Bronchial epithelial cell (primary cell): ENCODE results near the gene THEM5. TPM values are rescaled to one million over a fixed set of nuclear protein-coding genes. Genes with fewer than 3 reads are reported as not detected.
"Not testable (repeated sequence)": the region's sequence is repeated elsewhere in the genome, so short reads cannot be mapped to it uniquely, and the experiment has no call there.

Experiments used
- DNase-seq: peaks from one replicate; pipeline ENCODE4 v3.0.0-alpha.2; 2010; ENCODE audit warnings: low read depth
- FAIRE-seq: peaks from 2 replicates; lab custom pipeline; 2011; peaks lifted over from hg19 to GRCh38; lab: Jason Lieb, UNC
- H3K27me3 ChIP-seq: 2 replicates; pipeline ENCODE4 v1.5.1; 2011; ENCODE audit warnings: low read length; ENCODE audit not compliant: control insufficient read depth, insufficient read depth
- H3K36me3 ChIP-seq: 2 replicates; pipeline ENCODE4 v1.5.1; 2011; ENCODE audit warnings: low read length; ENCODE audit not compliant: control insufficient read depth, insufficient read depth
- H3K4me3 ChIP-seq: 2 replicates; pipeline ENCODE4 v1.5.1; 2011; ENCODE audit warnings: mild to moderate bottlenecking, low read depth, low read length, control low read depth
- total RNA-seq: library from RNA; depleted of rRNA; stranded (reverse); fragments of >200 nt; gene quantifications from 2 replicates; pipeline ENCODE4 v1.2.1, GENCODE V29; 2014
- TF ChIP-seq, protein P1 (sequence below): IDR thresholded peaks from 2 replicates; pipeline ENCODE4 v1.5.1; 2011; ENCODE audit warnings: mild to moderate bottlenecking, moderate library complexity, low read length, control low read depth, inconsistent platforms; ENCODE audit not compliant: insufficient read depth, severe bottlenecking

The THEM5 gene
- total RNA-seq, 1 donor from 2014 or later: not detected

DNA sequence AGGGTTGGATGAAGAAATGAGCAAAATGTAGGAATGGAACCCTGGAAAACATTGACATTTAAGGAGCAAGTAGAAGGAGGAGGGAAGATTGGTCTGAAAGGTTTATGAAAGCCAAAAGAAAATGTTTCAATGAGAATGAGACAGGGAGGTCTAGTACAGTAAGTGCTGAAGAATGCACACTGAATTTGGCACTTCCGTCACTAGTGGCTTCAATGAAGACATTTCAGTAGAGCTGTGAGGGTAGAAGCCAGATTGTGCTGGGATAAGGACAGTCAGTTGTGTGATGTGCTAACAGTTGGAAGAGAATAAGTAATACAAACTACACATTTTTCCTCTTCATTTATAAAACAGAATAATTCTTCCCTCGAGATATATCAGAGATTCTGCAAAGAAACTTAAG, 38.7 kb upstream of the THEM5 start:
- TF ChIP-seq, protein P1, sequence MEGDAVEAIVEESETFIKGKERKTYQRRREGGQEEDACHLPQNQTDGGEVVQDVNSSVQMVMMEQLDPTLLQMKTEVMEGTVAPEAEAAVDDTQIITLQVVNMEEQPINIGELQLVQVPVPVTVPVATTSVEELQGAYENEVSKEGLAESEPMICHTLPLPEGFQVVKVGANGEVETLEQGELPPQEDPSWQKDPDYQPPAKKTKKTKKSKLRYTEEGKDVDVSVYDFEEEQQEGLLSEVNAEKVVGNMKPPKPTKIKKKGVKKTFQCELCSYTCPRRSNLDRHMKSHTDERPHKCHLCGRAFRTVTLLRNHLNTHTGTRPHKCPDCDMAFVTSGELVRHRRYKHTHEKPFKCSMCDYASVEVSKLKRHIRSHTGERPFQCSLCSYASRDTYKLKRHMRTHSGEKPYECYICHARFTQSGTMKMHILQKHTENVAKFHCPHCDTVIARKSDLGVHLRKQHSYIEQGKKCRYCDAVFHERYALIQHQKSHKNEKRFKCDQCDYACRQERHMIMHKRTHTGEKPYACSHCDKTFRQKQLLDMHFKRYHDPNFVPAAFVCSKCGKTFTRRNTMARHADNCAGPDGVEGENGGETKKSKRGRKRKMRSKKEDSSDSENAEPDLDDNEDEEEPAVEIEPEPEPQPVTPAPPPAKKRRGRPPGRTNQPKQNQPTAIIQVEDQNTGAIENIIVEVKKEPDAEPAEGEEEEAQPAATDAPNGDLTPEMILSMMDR: no peak
- Histone ChIP-seq H3K4me3 (no peak overlapping the region), H3K36me3 (no peaks in the 10 kb centered on the region), H3K27me3 (no peaks in the 10 kb centered on the region)
- DNase-seq (no peak), FAIRE-seq (no peak)

DNA sequence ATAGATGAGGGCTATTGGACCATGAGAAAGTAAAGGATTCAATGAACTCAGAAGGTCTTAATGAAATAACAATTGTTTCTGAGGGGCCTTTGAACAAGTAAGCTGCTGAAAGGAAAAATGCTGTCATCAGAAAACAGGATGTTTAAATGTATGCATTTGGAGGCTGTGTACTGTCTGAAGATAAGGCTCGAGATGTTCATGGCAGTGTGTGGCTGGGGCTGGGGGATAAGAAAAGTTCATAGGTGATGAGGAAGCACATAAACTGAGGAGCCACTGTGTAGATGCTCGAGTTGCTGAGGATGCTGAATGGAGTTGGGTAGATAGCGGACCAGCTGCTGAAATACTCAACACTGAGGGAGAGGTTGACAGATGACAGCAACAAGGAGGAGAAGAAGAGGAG, 38.0 kb upstream of the THEM5 start:
- H3K27me3 ChIP-seq: no peaks in the 10 kb centered on the region
- TF ChIP-seq, protein P1: no peak
- no peaks in the 10 kb centered on the region for H3K36me3 ChIP-seq
- FAIRE-seq (no peak), DNase-seq (no peak)
- H3K4me3 ChIP-seq: no peak overlapping the region

DNA sequence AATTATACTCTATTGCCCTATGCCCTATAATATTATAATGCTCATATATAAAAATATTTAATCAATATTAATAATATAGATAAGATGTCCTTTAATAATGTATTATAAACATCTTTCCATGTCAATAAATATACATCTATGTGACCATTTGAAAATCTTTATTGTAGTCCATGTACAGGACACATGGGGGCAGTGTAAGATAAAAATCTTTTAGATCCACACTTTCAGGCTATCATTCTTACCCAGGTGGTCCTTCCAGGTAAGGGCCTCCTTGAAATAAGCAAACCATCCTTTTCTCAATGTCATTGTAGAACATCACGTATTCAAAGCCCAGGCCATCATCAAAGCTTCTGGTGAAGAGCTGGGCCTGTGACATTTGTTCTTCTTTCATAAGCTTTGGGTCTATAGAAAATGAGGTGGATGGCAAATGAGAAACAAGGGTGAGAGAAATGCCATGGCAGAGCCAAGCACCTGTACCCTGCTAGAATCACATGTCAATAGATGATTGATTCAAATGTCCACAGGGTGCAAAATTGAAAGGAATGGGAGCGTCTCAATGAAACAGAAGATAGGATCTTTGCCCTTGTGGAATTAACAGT, 35.6 kb upstream of the THEM5 start:
- Histone ChIP-seq H3K27me3 (no peaks in the 10 kb centered on the region), H3K36me3 (no peaks in the 10 kb centered on the region), H3K4me3 (no peak overlapping the region)
- TF ChIP-seq, protein P1: peak; percentile 24
- FAIRE-seq (no peak), DNase-seq (peak; percentile 42)

DNA sequence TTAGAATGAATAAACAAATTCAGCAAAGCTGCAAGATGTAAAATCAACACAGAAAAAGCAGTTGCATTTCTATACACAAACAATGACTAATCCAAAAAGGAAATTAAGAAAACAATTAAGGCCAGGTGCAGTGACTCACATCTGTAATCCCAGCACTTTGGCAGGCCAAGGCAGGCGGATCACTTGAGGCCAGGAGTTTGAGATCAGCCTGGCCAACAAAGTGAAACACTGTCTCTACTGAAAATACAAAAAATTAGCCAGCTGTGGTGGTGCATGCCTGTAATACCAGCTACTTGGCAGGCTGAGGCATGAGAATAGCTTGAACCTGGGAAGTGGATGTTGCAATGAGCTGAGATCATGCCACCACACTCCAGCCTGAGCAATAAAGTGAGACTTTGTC, 33.5 kb upstream of the THEM5 start:
- DNase-seq (peak; percentile 89), FAIRE-seq (no peak)
- TF ChIP-seq, protein P1: no peak
- H3K27me3 ChIP-seq: no peaks in the 10 kb centered on the region
- H3K36me3 ChIP-seq: no peaks in the 10 kb centered on the region
- no peak overlapping the region for H3K4me3 ChIP-seq

DNA sequence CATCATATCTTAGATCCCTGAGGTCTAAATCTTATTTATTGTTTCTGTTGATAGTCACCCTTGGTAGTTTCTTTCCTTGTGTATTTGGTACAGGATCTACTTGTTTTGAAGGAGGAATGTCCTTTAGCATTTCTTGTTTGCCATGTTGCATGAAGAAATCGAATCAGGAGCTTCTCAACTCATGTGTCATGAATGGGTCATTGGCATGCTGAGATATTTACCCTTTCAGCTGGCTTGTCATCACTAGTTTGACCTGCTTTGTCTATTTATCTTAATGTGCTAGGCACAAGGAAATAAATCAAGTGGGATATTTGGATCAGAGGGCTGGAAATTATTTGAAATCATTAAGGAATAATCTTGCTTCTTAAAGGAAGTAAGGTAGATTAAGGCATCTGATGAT, 32.0 kb upstream of the THEM5 start:
- DNase-seq (peak; percentile 97), FAIRE-seq (no peak)
- H3K36me3 ChIP-seq: no peaks in the 10 kb centered on the region
- H3K27me3 ChIP-seq: no peaks in the 10 kb centered on the region
- H3K4me3 ChIP-seq: no peak overlapping the region
- TF ChIP-seq, protein P1: no peak

DNA sequence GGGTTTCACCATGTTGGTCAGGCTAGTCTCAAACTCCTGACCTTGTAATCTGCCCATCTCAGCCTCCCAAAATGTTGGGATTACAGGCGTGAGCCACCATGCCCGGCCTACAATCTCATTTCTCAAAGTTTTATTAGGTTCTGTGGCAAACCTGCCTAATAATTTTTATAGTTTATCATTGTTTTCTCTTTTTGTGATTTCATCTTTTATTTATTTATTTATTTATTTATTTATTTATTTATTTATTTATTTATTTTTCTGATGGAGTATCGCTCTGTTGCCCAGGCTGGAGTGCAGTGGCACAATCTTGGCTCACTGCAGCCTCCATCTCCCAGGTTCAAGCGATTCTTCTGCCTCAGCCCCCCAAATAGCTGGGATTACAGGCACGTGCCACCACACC, 31.4 kb upstream of the THEM5 start:
- not testable (repeated sequence) for H3K36me3 ChIP-seq, H3K27me3 ChIP-seq, DNase-seq, H3K4me3 ChIP-seq, FAIRE-seq

DNA sequence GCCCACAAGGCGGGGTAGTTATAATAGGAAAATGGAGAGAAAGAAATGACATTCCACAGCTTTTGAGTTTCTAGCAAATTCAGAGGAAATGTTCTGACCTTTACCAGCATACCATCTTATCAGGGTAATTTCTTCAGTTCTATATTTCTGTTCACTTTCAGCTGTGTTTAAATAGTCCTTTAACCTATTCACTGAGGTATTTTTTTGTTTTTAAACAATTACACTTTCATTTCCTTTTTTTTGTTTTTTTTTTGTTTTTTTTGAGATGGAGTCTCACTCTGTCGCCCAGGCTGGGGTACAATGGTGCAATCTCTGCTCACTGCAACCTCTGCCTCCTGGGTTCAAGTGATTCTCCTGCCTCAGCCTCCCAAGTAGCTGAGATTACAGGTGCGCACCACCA, 30.9 kb upstream of the THEM5 start:
- H3K4me3 ChIP-seq, H3K27me3 ChIP-seq, FAIRE-seq, DNase-seq, H3K36me3 ChIP-seq: not testable (repeated sequence)

DNA sequence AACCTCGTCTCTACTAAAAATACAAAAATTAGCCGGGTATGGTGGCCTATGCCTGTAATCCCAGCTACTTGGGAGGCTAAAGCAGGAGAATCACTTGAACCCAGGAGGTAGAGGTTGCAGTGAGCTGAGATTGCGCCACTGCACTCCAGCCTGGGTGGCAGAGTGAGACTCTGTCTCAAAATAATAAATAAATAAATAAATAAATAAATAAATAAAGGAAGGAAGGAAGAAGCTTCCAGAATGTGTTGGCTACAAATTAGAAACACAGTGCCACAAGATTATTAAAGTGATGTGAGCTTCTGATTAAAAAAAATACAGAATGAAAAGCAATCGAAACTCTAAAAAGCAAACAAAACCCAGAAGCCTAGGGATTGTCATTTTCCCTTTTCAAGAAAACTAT, 30.4 kb upstream of the THEM5 start:
- not testable (repeated sequence) for FAIRE-seq, DNase-seq, H3K27me3 ChIP-seq, H3K4me3 ChIP-seq, H3K36me3 ChIP-seq

DNA sequence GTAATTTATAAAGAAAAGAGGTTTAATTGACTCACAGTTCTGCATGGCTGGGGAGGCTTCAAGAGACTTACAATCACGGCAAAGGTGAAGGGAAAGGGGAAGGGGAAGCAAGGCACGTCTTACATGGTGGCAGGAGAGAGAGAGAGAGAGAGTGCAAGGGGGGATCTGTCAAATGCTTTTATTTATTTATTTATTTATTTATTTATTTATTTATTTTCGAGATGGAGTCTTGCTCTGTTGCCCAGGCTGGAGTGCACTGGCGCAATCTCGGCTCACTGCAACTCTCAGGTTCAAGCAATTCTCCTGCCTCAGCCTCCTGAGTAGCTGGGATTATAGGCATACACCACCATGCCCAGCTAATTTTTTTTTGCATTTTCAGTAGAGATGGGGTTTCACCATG, 29.4 kb upstream of the THEM5 start:
- FAIRE-seq, H3K27me3 ChIP-seq, DNase-seq, H3K36me3 ChIP-seq, H3K4me3 ChIP-seq: not testable (repeated sequence)
